Measurements from ENCODE around the gene CRAT. TPM values are rescaled to one million over a fixed set of nuclear protein-coding genes. Genes with fewer than 3 reads are reported as not detected.

CRAT gene
- polyA plus RNA-seq, 1 donor (not counting 4 experiments of a cell fraction or from before 2014, with no cell fraction given): 6.5 TPM

DNA sequence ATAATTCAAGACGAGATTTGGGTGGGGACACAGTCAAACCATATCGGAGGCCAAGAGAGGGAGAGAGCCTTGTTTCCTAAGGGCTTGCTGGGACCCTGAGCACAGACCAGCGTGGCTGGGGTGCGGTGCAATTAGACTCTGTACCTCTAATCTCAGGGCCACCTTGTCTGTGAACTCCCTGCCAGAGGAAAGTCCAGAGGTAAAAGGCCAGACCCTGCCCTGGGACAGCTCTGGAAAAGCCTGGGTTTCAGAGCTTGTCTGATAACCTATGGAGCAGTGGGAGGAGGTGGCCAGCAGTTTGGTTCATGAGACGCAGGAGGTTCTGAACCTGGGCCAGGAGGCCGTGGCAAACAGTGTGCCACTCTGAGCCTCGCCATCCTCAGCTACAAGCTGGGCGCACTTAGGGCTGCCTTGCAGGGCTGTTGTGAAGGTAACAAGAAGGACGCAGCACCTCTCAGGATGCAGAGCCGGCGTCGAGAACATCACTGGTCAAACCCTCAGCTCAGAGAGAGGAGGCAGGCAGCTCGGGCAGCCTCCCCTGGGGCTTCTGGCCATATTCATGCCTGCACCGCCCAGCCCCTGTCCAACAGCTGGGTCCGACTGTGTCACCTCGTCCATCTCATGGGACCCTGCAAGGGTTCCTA is 34.5 kb downstream of the CRAT start:
- DNase-seq (ENCODE audit: low read depth, low spot score): no peak
- FAIRE-seq: no peak
- Histone ChIP-seq H3K4me1 (ENCODE audit: control insufficient read depth, extremely low read depth, insufficient read depth, low read length) (peaks cover 7% of the 10 kb centered on the region), H3K27ac (ENCODE audit: control insufficient read depth, insufficient read depth, low read length) (no peak overlapping the region), H4K20me1 (ENCODE audit: control insufficient read depth, extremely low read depth, insufficient read depth, low read length) (no peaks in the 10 kb centered on the region), H3K4me2 (ENCODE audit: control insufficient read depth, extremely low read depth, insufficient read depth, low read depth, low read length) (no peak overlapping the region), H2AFZ (ENCODE audit: control insufficient read depth, low read length) (no peak overlapping the region), H3K79me2 (ENCODE audit: control insufficient read depth, insufficient read depth, low read length) (no peaks in the 10 kb centered on the region), H3K36me3 (ENCODE audit: control insufficient read depth in 2 of 2, extremely low read depth in 1 of 2, insufficient read depth in 2 of 2, low read length in 2 of 2) (no peaks in the 10 kb centered on the region), H3K9ac (ENCODE audit: control insufficient read depth, extremely low read depth, insufficient read depth, low read length) (no peak overlapping the region), H3K27me3 (ENCODE audit: control insufficient read depth, extremely low read depth, insufficient read depth, low read length) (no peaks in the 10 kb centered on the region), H3K9me1 (ENCODE audit: control insufficient read depth, extremely low read depth, insufficient read depth, low read length) (no peaks in the 10 kb centered on the region), H3K4me3 (ENCODE audit: control insufficient read depth in 2 of 3, extremely low read depth in 1 of 3, insufficient read depth in 2 of 3, low read depth in 1 of 3, low read length in 3 of 3) (no peak overlapping the region), H3K9me3 (ENCODE audit: control insufficient read depth, low read depth, low read length) (no peaks in the 10 kb centered on the region)
- dilution Hi-C loops (cut with MboI; ENCODE audit: extremely low pct_ligation_motif_present, low sequenced_read_pairs): no loop called here
- TF ChIP-seq EZH2 (IDR thresholded peaks at IDR 0.05; ENCODE audit: low read length): no peak
- TF ChIP-seq, protein P1, sequence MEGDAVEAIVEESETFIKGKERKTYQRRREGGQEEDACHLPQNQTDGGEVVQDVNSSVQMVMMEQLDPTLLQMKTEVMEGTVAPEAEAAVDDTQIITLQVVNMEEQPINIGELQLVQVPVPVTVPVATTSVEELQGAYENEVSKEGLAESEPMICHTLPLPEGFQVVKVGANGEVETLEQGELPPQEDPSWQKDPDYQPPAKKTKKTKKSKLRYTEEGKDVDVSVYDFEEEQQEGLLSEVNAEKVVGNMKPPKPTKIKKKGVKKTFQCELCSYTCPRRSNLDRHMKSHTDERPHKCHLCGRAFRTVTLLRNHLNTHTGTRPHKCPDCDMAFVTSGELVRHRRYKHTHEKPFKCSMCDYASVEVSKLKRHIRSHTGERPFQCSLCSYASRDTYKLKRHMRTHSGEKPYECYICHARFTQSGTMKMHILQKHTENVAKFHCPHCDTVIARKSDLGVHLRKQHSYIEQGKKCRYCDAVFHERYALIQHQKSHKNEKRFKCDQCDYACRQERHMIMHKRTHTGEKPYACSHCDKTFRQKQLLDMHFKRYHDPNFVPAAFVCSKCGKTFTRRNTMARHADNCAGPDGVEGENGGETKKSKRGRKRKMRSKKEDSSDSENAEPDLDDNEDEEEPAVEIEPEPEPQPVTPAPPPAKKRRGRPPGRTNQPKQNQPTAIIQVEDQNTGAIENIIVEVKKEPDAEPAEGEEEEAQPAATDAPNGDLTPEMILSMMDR (optimal IDR thresholded peaks at IDR 0.05 in 1 of 3, IDR thresholded peaks at IDR 0.05 in 1 of 3, conservative IDR thresholded peaks at IDR 0.05 in 1 of 3; ENCODE audit: extremely low read depth in 1 of 3, insufficient read depth in 2 of 3, low read length in 3 of 3): no peak

DNA sequence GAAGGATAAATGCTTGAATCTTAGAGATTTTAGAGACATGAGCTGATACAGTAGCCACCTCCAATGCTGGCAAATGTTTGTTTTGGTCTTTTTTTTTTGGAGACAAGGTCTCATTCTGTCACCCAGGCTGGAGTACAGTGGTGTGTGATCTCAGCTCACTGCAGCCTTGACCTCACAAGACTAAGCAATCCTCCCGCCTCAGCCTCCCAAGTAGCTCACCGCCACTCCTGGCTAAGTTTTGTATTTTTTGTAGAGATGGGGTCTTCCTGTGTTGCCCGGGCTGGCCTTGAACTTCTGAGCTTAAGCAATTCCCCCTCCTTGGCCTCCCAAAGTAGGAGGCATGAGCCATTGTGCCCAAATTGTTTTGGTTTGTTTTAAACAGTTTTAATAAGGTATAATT is 36.5 kb downstream of the CRAT start:
- Histone ChIP-seq H3K27ac (ENCODE audit: control insufficient read depth, insufficient read depth, low read length) (no peak overlapping the region), H4K20me1 (ENCODE audit: control insufficient read depth, extremely low read depth, insufficient read depth, low read length) (no peaks in the 10 kb centered on the region), H3K36me3 (ENCODE audit: control insufficient read depth in 2 of 2, extremely low read depth in 1 of 2, insufficient read depth in 2 of 2, low read length in 2 of 2) (peaks cover 0 to 7% of the 10 kb centered on the region in 2 experiments), H3K4me3 (ENCODE audit: control insufficient read depth in 2 of 3, extremely low read depth in 1 of 3, insufficient read depth in 2 of 3, low read depth in 1 of 3, low read length in 3 of 3) (no peak overlapping the region), H3K4me1 (ENCODE audit: control insufficient read depth, extremely low read depth, insufficient read depth, low read length) (no peaks in the 10 kb centered on the region), H3K27me3 (ENCODE audit: control insufficient read depth, extremely low read depth, insufficient read depth, low read length) (no peaks in the 10 kb centered on the region), H2AFZ (ENCODE audit: control insufficient read depth, low read length) (no peak overlapping the region), H3K4me2 (ENCODE audit: control insufficient read depth, extremely low read depth, insufficient read depth, low read depth, low read length) (no peak overlapping the region), H3K9ac (ENCODE audit: control insufficient read depth, extremely low read depth, insufficient read depth, low read length) (no peak overlapping the region), H3K9me3 (ENCODE audit: control insufficient read depth, low read depth, low read length) (no peaks in the 10 kb centered on the region), H3K79me2 (ENCODE audit: control insufficient read depth, insufficient read depth, low read length) (no peaks in the 10 kb centered on the region), H3K9me1 (ENCODE audit: control insufficient read depth, extremely low read depth, insufficient read depth, low read length) (no peaks in the 10 kb centered on the region)
- TF ChIP-seq, protein P1 (optimal IDR thresholded peaks at IDR 0.05 in 1 of 3, IDR thresholded peaks at IDR 0.05 in 1 of 3, conservative IDR thresholded peaks at IDR 0.05 in 1 of 3; ENCODE audit: extremely low read depth in 1 of 3, insufficient read depth in 2 of 3, low read length in 3 of 3): no peak
- TF ChIP-seq EZH2 (IDR thresholded peaks at IDR 0.05; ENCODE audit: low read length): no peak
- no peak for DNase-seq (ENCODE audit: low read depth, low spot score)
- FAIRE-seq: no peak
- dilution Hi-C loops (cut with MboI; ENCODE audit: extremely low pct_ligation_motif_present, low sequenced_read_pairs): no loop called here

All from keratinocyte (primary cell).